ENCODE measurements around the gene ALDH3B1.
A peak's percentile ranks its signal among the peaks of the same experiment; 100 is the strongest.

ALDH3B1 gene

GRCh38 chr11:68020575-68020974 lies 10.4 kb downstream of the ALDH3B1 start:
- H3K9me3 ChIP-seq (ENCODE audit: control insufficient read depth, insufficient read depth, low read depth, low read length) = no peaks in the 10 kb centered on the region
- ChIA-PET POLR2A (no interaction called here), CTCF (interaction anchor here (0.7 to 2.0 kb wide), 3 partner anchors 11 to 203 kb away, joined by 3 to 7 read pairs (median 5); partner anchors contain the start of gene ALDH3B1)
- TF ChIP-seq, protein P1, sequence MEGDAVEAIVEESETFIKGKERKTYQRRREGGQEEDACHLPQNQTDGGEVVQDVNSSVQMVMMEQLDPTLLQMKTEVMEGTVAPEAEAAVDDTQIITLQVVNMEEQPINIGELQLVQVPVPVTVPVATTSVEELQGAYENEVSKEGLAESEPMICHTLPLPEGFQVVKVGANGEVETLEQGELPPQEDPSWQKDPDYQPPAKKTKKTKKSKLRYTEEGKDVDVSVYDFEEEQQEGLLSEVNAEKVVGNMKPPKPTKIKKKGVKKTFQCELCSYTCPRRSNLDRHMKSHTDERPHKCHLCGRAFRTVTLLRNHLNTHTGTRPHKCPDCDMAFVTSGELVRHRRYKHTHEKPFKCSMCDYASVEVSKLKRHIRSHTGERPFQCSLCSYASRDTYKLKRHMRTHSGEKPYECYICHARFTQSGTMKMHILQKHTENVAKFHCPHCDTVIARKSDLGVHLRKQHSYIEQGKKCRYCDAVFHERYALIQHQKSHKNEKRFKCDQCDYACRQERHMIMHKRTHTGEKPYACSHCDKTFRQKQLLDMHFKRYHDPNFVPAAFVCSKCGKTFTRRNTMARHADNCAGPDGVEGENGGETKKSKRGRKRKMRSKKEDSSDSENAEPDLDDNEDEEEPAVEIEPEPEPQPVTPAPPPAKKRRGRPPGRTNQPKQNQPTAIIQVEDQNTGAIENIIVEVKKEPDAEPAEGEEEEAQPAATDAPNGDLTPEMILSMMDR (tag by site-specific recombination; IDR thresholded peaks at IDR 0.05) = peak; percentile 58
- TF ChIP-seq ZNF510 (tag by site-specific recombination; IDR thresholded peaks at IDR 0.05; ENCODE audit: insufficient replicate concordance) (no peak), SP2 (tag by site-specific recombination; IDR thresholded peaks at IDR 0.05) (no peak)
- peaks cover 0 to 8% of the 10 kb centered on the region in 2 experiments; a peak in 1 of 3 replicates for H3K36me3 ChIP-seq (ENCODE audit: control insufficient read depth in 2 of 2, insufficient read depth in 1 of 2, low read length in 2 of 2)
- H3K4me3 ChIP-seq (ENCODE audit: low read depth, low read length) = no peak overlapping the region
- no peak overlapping the region for H3K27ac ChIP-seq (ENCODE audit: extremely low read depth, low read depth, low read length)
- H3K4me1 ChIP-seq (ENCODE audit: control insufficient read depth, insufficient read depth, low read length) = no peaks in the 10 kb centered on the region

- POLR2A ChIA-PET = interaction anchor here (0.5 to 1.3 kb wide), 2 partner anchors 8 to 11 kb away, joined by 3 to 6 read pairs; partner anchors contain the start of gene ALDH3B1
- H3K4me1 ChIP-seq (ENCODE audit: control insufficient read depth, insufficient read depth, low read length) = no peaks in the 10 kb centered on the region
- CTCF ChIA-PET = interaction anchor here (0.7 to 2.0 kb wide), 4 partner anchors 12 to 204 kb away, joined by 3 to 7 read pairs (median 4); partner anchors contain the start of gene ALDH3B1
- peaks cover 0 to 14% of the 10 kb centered on the region in 2 experiments; a peak in 1 of 3 replicates for H3K36me3 ChIP-seq (ENCODE audit: control insufficient read depth in 2 of 2, insufficient read depth in 1 of 2, low read length in 2 of 2)
- TF ChIP-seq, protein P1 (tag by site-specific recombination; IDR thresholded peaks at IDR 0.05) = peak; percentile 45
- no peak for TF ChIP-seq SCRT2 (tag by site-specific recombination; IDR thresholded peaks at IDR 0.05)
- H3K9me3 ChIP-seq (ENCODE audit: control insufficient read depth, insufficient read depth, low read depth, low read length) = no peaks in the 10 kb centered on the region
- no peak overlapping the region for H3K4me3 ChIP-seq (ENCODE audit: low read depth, low read length)
- H3K27ac ChIP-seq (ENCODE audit: extremely low read depth, low read depth, low read length) = no peak overlapping the region
Measured at GRCh38 chr11:68021167-68021787, 11.2 kb downstream of the ALDH3B1 start.

DNA sequence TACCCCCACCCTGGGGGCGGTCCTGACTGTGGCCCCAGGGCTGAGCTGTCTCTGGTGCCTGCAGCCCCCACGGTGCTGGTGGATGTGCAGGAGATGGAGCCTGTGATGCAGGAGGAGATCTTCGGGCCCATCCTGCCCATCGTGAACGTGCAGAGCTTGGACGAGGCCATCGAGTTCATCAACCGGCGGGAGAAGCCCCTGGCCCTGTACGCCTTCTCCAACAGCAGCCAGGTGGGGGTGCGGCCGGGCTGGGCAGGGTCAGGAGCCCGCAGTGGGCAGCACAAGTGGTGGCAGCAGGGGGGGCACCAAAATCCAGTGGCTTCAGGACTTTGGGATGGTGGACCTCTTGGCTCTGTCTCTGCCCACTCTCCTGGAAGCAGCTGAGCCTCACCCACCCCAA lies 12.4 kb downstream of the ALDH3B1 start:
- H3K36me3 ChIP-seq (ENCODE audit: control insufficient read depth in 2 of 2, insufficient read depth in 1 of 2, low read length in 2 of 2) = peaks cover 0 to 18% of the 10 kb centered on the region in 2 experiments; a peak in 1 of 3 replicates
- ChIA-PET CTCF (interaction anchor here (0.7 kb wide), 1 partner anchor 510 kb away, joined by 3 read pairs; no protein-coding TSS in a partner anchor), POLR2A (interaction anchor here (1.0 to 1.3 kb wide), 2 partner anchors 12 to 14 kb away, joined by 3 to 6 read pairs; partner anchors contain the start of gene ALDH3B1)
- no peak overlapping the region for H3K4me3 ChIP-seq (ENCODE audit: low read depth, low read length)
- no peaks in the 10 kb centered on the region for H3K4me1 ChIP-seq (ENCODE audit: control insufficient read depth, insufficient read depth, low read length)
- H3K27ac ChIP-seq (ENCODE audit: extremely low read depth, low read depth, low read length) = no peak overlapping the region
- TF ChIP-seq ZNF223 (tag by site-specific recombination; IDR thresholded peaks at IDR 0.05) (no peak), MEIS1 (CRISPR knock-in tag; IDR thresholded peaks at IDR 0.05; ENCODE audit: borderline replicate concordance) (no peak), KLF1 (tag by site-specific recombination; IDR thresholded peaks at IDR 0.05) (no peak), ZNF580 (tag by site-specific recombination; IDR thresholded peaks at IDR 0.05) (no peak), ZNF555 (tag by site-specific recombination; conservative IDR thresholded peaks at IDR 0.05) (no peak), TSHZ1 (tag by site-specific recombination; IDR thresholded peaks at IDR 0.05; ENCODE audit: borderline replicate concordance) (no peak), ZNF423 (tag by site-specific recombination; IDR thresholded peaks at IDR 0.05) (no peak), SP7 (tag by site-specific recombination; IDR thresholded peaks at IDR 0.05) (no peak), ZNF529 (tag by site-specific recombination; IDR thresholded peaks at IDR 0.05; ENCODE audit: insufficient replicate concordance) (no peak)
- TF ChIP-seq, protein P2, sequence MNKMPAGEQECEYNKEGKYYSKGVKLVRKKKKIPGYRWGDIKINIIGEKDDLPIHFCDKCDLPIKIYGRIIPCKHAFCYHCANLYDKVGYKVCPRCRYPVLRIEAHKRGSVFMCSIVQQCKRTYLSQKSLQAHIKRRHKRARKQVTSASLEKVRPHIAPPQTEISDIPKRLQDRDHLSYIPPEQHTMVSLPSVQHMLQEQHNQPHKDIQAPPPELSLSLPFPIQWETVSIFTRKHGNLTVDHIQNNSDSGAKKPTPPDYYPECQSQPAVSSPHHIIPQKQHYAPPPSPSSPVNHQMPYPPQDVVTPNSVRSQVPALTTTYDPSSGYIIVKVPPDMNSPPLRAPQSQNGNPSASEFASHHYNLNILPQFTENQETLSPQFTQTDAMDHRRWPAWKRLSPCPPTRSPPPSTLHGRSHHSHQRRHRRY (tag by site-specific recombination; IDR thresholded peaks at IDR 0.05) = no peak
- no peaks in the 10 kb centered on the region for H3K9me3 ChIP-seq (ENCODE audit: control insufficient read depth, insufficient read depth, low read depth, low read length)
